Naive thymus-derived CD4-positive, alpha-beta T cell (primary cell): Measurements from ENCODE around the gene CLCN3. TPM values are rescaled to one million over a fixed set of nuclear protein-coding genes. Genes with fewer than 3 reads are reported as not detected.

ENCODE experiments used
- ATAC-seq: fragments of 150-1000 bp; cut with Tn5 transposase; 2 replicates; pipeline ENCODE4 v1.10.0; 2021; ENCODE audit warnings: mild to moderate bottlenecking, moderate library complexity
- CTCF ChIA-PET: fragments of 350-600 bp; sonication (Branson Sonifier 250); formaldehyde crosslinking; loops from one replicate; lab custom pipeline; 2021; ENCODE audit warnings: antibody characterized with exemption; lab: Charles Lee
- POLR2A ChIA-PET: fragments of 350-600 bp; sonication (Branson Sonifier 250); formaldehyde crosslinking; loops from one replicate; lab custom pipeline; 2021; ENCODE audit warnings: antibody characterized with exemption, inconsistent platforms; lab: Charles Lee
- DNase-seq, 9 donors: peaks; one replicate each; pipeline versions ENCODE4 v3.0.0 to v3.0.0-alpha.2; 2020 to 2022; ENCODE audit warnings: mixed read lengths in 1 of 9
- H3K27ac ChIP-seq: one replicate; pipeline ENCODE4 v1.7.0; 2013; ENCODE audit warnings: mild to moderate bottlenecking, low read depth, low read length, moderate library complexity
- H3K27me3 ChIP-seq, 2 donors: one replicate each; pipeline ENCODE4 v1.7.0; 2013; ENCODE audit warnings: low read length in 2 of 2, mild to moderate bottlenecking in 2 of 2, moderate library complexity in 2 of 2; ENCODE audit not compliant: control insufficient read depth in 2 of 2, insufficient read depth in 2 of 2
- H3K36me3 ChIP-seq, 3 experiments: 1 replicate in 2 of 3; 2 replicates in 1 of 3; pipeline ENCODE4 v1.7.0; 2013; ENCODE audit warnings: low read length in 3 of 3, mild to moderate bottlenecking in 3 of 3, moderate library complexity in 1 of 3; ENCODE audit not compliant: insufficient read depth in 3 of 3, control insufficient read depth in 2 of 3
- H3K4me1 ChIP-seq, 2 donors: one replicate each; pipeline ENCODE4 v1.7.0; 2013; ENCODE audit warnings: low read length in 2 of 2, mild to moderate bottlenecking in 2 of 2, moderate library complexity in 1 of 2; ENCODE audit not compliant: control insufficient read depth in 2 of 2, insufficient read depth in 2 of 2
- H3K4me3 ChIP-seq: 2 replicates; pipeline ENCODE4 v1.7.0; 2013; ENCODE audit warnings: mild to moderate bottlenecking, low read length
- H3K9me3 ChIP-seq, 3 experiments: 1 replicate in 2 of 3; 2 replicates in 1 of 3; pipeline ENCODE4 v1.7.0; 2013; ENCODE audit warnings: low read length in 3 of 3; ENCODE audit not compliant: control insufficient read depth in 2 of 3
- H3K27ac Mint-ChIP-seq, 9 donors: one replicate each; pipeline ENCODE4 v1.8.0; 2020 to 2022; ENCODE audit warnings: mixed read lengths in 9 of 9, mild to moderate bottlenecking in 8 of 9, moderate library complexity in 5 of 9, inconsistent platforms in 2 of 9
- H3K27me3 Mint-ChIP-seq, 5 donors: one replicate each; pipeline ENCODE4 v1.8.0; 2021 to 2022; ENCODE audit warnings: mixed read lengths in 5 of 5, mild to moderate bottlenecking in 1 of 5
- H3K36me3 Mint-ChIP-seq, 5 donors: one replicate each; pipeline ENCODE4 v1.8.0; 2020 to 2022; ENCODE audit warnings: mixed read lengths in 5 of 5, mild to moderate bottlenecking in 3 of 5, inconsistent platforms in 1 of 5
- H3K4me1 Mint-ChIP-seq, 7 donors: one replicate each; pipeline ENCODE4 v1.8.0; 2020 to 2022; ENCODE audit warnings: mixed read lengths in 7 of 7, mild to moderate bottlenecking in 3 of 7, inconsistent platforms in 1 of 7
- H3K4me3 Mint-ChIP-seq, 10 donors: one replicate each; pipeline ENCODE4 v1.8.0; 2020 to 2022; ENCODE audit warnings: mild to moderate bottlenecking in 10 of 10, mixed read lengths in 10 of 10, moderate library complexity in 6 of 10, inconsistent platforms in 2 of 10
- H3K9me3 Mint-ChIP-seq, 11 donors: one replicate each; pipeline ENCODE4 v1.8.0; 2020 to 2022; ENCODE audit warnings: mixed read lengths in 11 of 11, mild to moderate bottlenecking in 4 of 11, inconsistent platforms in 1 of 11, moderate library complexity in 1 of 11
- intact Hi-C, 2 donors: fragments of 100-400 bp; cut with micrococcal nuclease; formaldehyde crosslinking; loops; one replicate each; pipeline ENCODE4 v1.15.1; 2023
- polyA plus RNA-seq, 2 donors: library from polyadenylated mRNA; unstranded; fragments of 300-500 nt; fragmentation: Illumina TruSeq; gene quantifications; one replicate each; pipeline ENCODE4 v1.2.3, GENCODE V29; 2021
- total RNA-seq, 6 experiments: library from RNA in 5 of 6; stranded (reverse) in 5 of 6; gene quantifications; 1 replicate in 5 of 6; 2 replicates in 1 of 6; pipeline ENCODE4 v1.2.3 and lab custom pipeline; 2021 to 2026

The CLCN3 gene
- total and polyA plus RNA-seq, 7 experiments from 2014 or later: 7.6 to 35.0 (median 18.3) TPM

DNA sequence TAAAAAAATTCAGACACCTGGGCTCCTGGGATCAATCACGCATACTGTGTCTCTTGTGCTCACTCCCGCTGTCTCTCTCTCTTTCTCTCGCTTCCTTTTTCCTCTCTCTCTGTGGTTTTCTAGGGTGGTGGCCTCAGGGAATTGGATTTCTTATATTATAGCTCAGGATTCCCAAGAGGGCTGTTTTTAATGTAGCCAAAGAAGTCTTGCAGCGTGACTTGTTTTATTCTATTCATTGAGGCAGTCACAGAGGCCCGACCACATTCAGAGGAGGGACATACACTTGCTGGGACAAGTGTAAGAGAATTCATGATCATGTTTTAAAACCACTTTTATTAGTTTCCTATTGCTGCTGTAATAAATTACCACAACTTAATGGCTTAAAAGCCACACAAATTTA lies 78.0 kb downstream of the CLCN3 start:
- peaks cover 12 to 47% (median 24%) of the 10 kb centered on the region in 5 donors for H3K36me3 Mint-ChIP-seq
- ATAC-seq: no peak
- no peaks in the 10 kb centered on the region for H3K4me1 ChIP-seq
- H3K4me3 Mint-ChIP-seq: no peak overlapping the region
- no peak overlapping the region for H3K27ac ChIP-seq
- no peaks in the 10 kb centered on the region for H3K9me3 Mint-ChIP-seq
- H3K4me1 Mint-ChIP-seq: peaks cover 0 to 1% (median 0%) of the 10 kb centered on the region in 7 donors
- intact Hi-C loops: loop anchor here in 1 of 2 donors (5.0 kb wide), 1 partner anchor 36 kb away; no protein-coding TSS in a partner anchor
- no peaks in the 10 kb centered on the region for H3K9me3 ChIP-seq
- ChIA-PET CTCF (no interaction called here), POLR2A (no interaction called here)
- no peaks in the 10 kb centered on the region for H3K27me3 ChIP-seq
- H3K36me3 ChIP-seq: peaks cover 0 to 19% (median 0%) of the 10 kb centered on the region in 3 experiments
- DNase-seq: no peak
- H3K4me3 ChIP-seq: no peak overlapping the region
- no peaks in the 10 kb centered on the region for H3K27me3 Mint-ChIP-seq
- peak overlapping the region in 2 of 9 donors; percentile 28 to 51 for H3K27ac Mint-ChIP-seq

DNA sequence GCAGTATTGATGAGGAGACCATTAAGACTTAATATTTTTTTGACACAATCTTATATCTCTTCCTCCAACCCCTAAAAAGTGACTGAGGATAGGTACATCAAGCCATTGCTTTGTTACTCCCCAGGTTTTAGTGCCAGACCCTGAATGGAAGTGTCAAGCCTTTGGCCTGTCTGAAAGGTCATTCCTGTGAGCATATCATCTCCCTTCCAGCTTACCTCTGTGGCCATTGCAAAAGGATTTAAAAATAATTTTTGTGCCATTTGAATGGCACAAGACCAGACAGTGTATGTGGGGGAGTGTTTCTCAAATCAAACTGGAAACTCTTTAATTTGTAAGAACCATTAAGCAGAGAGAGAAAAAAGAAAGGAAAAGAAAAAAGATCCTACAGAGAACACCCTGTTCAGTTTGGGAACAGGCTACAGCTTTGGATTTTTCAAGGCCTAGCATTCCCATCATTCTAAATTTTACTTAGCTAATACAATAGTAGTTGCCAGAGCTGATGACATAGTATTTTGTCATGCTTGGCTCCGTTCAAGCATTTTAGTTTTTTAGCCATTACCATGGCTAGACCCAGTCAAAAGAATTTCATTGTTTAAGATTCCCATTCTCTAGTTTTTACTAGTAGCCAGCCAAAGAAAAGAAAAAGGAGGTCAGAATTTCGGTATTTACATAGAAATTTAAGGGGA lies 87.7 kb downstream of the CLCN3 start:
- Histone ChIP-seq H3K27ac (no peak overlapping the region), H3K36me3 (peaks cover 0 to 17% (median 0%) of the 10 kb centered on the region in 3 experiments), H3K9me3 (no peaks in the 10 kb centered on the region), H3K27me3 (no peaks in the 10 kb centered on the region), H3K4me1 (no peaks in the 10 kb centered on the region), H3K4me3 (no peak overlapping the region)
- H3K4me1 Mint-ChIP-seq: peaks cover 0 to 6% (median 0%) of the 10 kb centered on the region in 7 donors
- H3K36me3 Mint-ChIP-seq: peaks cover 5 to 40% (median 12%) of the 10 kb centered on the region in 5 donors
- H3K27ac Mint-ChIP-seq: peak overlapping the region in 3 of 9 donors; percentile 61 to 65 (median 64)
- no peak for ATAC-seq
- no peaks in the 10 kb centered on the region for H3K27me3 Mint-ChIP-seq
- H3K4me3 Mint-ChIP-seq: no peak overlapping the region
- POLR2A ChIA-PET: interaction anchor here (0.8 kb wide), 1 partner anchor 60 kb away, joined by 3 read pairs; no protein-coding TSS in a partner anchor
- intact Hi-C loops: no loop called here
- no peak for DNase-seq
- no peaks in the 10 kb centered on the region for H3K9me3 Mint-ChIP-seq
- CTCF ChIA-PET: no interaction called here

DNA sequence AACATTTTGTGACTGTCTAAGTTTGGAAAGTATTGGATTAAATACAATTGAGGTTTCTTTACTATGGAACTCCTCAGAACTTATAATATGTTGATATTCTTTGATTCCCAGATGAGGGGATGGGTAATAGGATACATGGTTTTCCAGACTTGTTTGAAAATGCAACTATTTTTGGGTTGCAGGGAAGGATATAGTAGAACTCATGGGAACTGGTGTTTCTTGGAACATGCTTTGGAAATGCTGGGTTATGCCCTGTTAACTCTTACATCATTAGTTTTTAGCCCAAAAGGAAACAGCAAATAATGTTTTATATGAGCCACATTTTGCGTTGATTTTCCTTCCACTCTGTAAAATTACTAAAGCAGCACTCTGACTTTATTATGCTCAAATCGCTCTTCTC lies 95.4 kb downstream of the CLCN3 start:
- H3K27me3 ChIP-seq: no peaks in the 10 kb centered on the region
- intact Hi-C loops: no loop called here
- Mint-ChIP-seq H3K9me3 (no peaks in the 10 kb centered on the region), H3K4me1 (peaks cover 1 to 17% (median 12%) of the 10 kb centered on the region in 7 donors), H3K27ac (peak overlapping the region in 2 of 9 donors; percentile 2 to 32), H3K4me3 (no peak overlapping the region), H3K36me3 (peaks cover 0 to 32% (median 14%) of the 10 kb centered on the region in 5 donors), H3K27me3 (no peaks in the 10 kb centered on the region)
- H3K36me3 ChIP-seq: peaks cover 3 to 16% (median 8%) of the 10 kb centered on the region in 3 experiments
- no peaks in the 10 kb centered on the region for H3K4me1 ChIP-seq
- DNase-seq (no peak), ATAC-seq (no peak)
- ChIA-PET POLR2A (no interaction called here), CTCF (no interaction called here)
- no peaks in the 10 kb centered on the region for H3K9me3 ChIP-seq
- H3K4me3 ChIP-seq: no peak overlapping the region
- no peak overlapping the region for H3K27ac ChIP-seq

DNA sequence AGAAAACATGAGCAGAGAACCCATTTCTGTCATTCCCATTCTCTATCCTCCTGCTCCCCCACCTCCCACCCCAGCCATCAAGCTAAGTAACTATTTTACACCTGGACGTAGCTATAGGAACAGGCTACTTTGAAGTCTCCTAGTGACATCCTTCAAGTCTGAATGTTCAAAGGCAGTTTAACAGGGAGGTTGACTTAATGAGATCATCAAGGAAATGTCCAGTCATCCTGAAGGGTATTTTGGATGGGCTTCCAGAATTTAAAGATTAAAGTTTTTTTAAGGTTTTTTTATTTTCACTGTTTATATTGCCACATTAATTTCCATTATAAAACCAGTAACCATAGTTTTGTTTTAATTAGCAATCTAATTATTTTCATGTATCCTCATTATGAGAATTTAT lies 96.3 kb downstream of the CLCN3 start:
- DNase-seq: no peak
- Mint-ChIP-seq H3K9me3 (no peaks in the 10 kb centered on the region), H3K36me3 (peaks cover 0 to 32% (median 14%) of the 10 kb centered on the region in 5 donors), H3K27me3 (no peaks in the 10 kb centered on the region), H3K27ac (peak overlapping the region in 1 of 9 donors; percentile 9), H3K4me1 (peaks cover 1 to 22% (median 16%) of the 10 kb centered on the region in 7 donors), H3K4me3 (no peak overlapping the region)
- ChIA-PET POLR2A (interaction anchor here (0.7 kb wide), 1 partner anchor 53 kb away, joined by 3 read pairs; no protein-coding TSS in a partner anchor), CTCF (no interaction called here)
- Histone ChIP-seq H3K4me3 (no peak overlapping the region), H3K27ac (no peak overlapping the region), H3K4me1 (no peaks in the 10 kb centered on the region), H3K36me3 (peaks cover 3 to 16% (median 8%) of the 10 kb centered on the region in 3 experiments), H3K27me3 (no peaks in the 10 kb centered on the region), H3K9me3 (no peaks in the 10 kb centered on the region)
- ATAC-seq: no peak
- intact Hi-C loops: no loop called here

- no peak overlapping the region for H3K4me3 ChIP-seq
- intact Hi-C loops: no loop called here
- H3K36me3 ChIP-seq: peaks cover 0 to 6% (median 3%) of the 10 kb centered on the region in 3 experiments
- H3K27me3 ChIP-seq: no peaks in the 10 kb centered on the region
- H3K27ac ChIP-seq: no peak overlapping the region
- Mint-ChIP-seq H3K36me3 (peaks cover 0 to 11% (median 4%) of the 10 kb centered on the region in 5 donors), H3K4me3 (peak overlapping the region in 8 of 10 donors; percentile 18 to 70 (median 50)), H3K9me3 (no peaks in the 10 kb centered on the region), H3K27me3 (no peaks in the 10 kb centered on the region), H3K4me1 (peaks cover 1 to 22% (median 16%) of the 10 kb centered on the region in 7 donors), H3K27ac (peak overlapping the region in 8 of 9 donors; percentile 33 to 86 (median 70))
- H3K9me3 ChIP-seq: no peaks in the 10 kb centered on the region
- ATAC-seq (peak; percentile 37), DNase-seq (peak in 6 of 9 donors; percentile 3 to 43 (median 14))
- no peaks in the 10 kb centered on the region for H3K4me1 ChIP-seq
- POLR2A ChIA-PET: interaction anchor here (0.6 kb wide), 1 partner anchor 1032 kb away, joined by 9 read pairs; no protein-coding TSS in a partner anchor
- CTCF ChIA-PET: interaction anchor here (0.6 kb wide), 2 partner anchors 13 to 54 kb away, joined by 3 to 5 read pairs; no protein-coding TSS in a partner anchor
These were observed 100.2 kb downstream of the CLCN3 start for GRCh38 chr4:169720529-169720928.

DNA sequence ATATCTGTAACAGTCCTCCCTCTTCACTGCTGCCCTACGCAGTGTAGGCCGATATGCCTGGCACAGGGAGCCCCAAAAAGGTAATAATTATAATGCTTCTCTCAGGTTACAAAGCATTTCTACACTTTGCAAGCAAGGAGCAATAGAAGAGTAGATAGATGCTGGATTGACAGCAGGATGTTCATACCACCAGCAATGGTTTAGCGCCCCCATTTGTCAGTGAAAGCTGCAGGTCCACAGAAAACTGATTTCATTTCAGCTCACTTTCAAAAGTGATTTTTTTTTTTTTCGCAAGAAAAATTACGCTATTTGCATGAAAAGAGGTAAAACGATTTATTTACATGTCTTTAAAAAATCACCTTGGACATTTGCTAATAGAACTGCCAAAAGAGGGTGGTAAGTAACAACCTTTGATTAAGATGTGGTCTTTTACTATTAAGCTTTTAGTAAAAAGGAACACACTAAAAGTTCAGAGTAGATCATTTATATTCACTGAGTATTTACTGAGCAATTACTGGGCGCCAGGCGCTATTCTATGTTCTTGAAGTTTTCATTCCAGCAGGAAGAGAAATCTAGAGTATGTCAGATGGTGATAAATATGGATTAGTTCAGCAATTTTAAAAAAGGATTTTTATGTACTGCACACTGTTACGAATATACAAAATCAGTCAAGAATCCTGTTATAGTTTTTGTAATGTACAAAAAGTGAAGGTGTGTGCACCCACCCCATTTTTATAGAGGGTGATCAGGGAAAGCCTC lies 103.0 kb downstream of the CLCN3 start:
- Histone ChIP-seq H3K4me1 (no peaks in the 10 kb centered on the region), H3K27ac (no peak overlapping the region), H3K9me3 (no peaks in the 10 kb centered on the region), H3K36me3 (peaks cover 0 to 3% (median 2%) of the 10 kb centered on the region in 3 experiments), H3K27me3 (no peaks in the 10 kb centered on the region), H3K4me3 (no peak overlapping the region)
- Mint-ChIP-seq H3K27me3 (no peaks in the 10 kb centered on the region), H3K4me1 (peaks cover 1 to 22% (median 16%) of the 10 kb centered on the region in 7 donors), H3K4me3 (no peak overlapping the region), H3K27ac (no peak overlapping the region), H3K36me3 (peaks cover 0 to 9% (median 4%) of the 10 kb centered on the region in 5 donors), H3K9me3 (no peaks in the 10 kb centered on the region)
- ChIA-PET POLR2A (no interaction called here), CTCF (interaction anchor here (0.7 to 1.1 kb wide), 2 partner anchors 36 to 117 kb away, joined by 3 read pairs; no protein-coding TSS in a partner anchor)
- peak in 3 of 9 donors; percentile 3 to 11 (median 8) for DNase-seq
- ATAC-seq: no peak
- intact Hi-C loops: loop anchor here in 1 of 2 donors (1.0 kb wide), 1 partner anchor 110 kb away; no protein-coding TSS in a partner anchor
